Muscle of arm (tissue), 12 donors: ENCODE measurements around the gene HHAT. TPM values are rescaled to one million over a fixed set of nuclear protein-coding genes. Genes with fewer than 3 reads are reported as not detected.

Source experiments
- DNase-seq: peaks from one replicate; pipeline ENCODE4 v3.0.0-alpha.2; 2013
- polyA plus RNA-seq, 12 donors: library from polyadenylated mRNA; unstranded; fragments of 120-200 nt; gene quantifications; one replicate each; pipeline ENCODE4 v1.2.1, GENCODE V29; 2013; ENCODE audit not compliant: insufficient read length in 12 of 12

Gene HHAT
- polyA plus RNA-seq, 12 donors: 3.7 to 6.0 (median 5.2) TPM; not detected in 1

DNA sequence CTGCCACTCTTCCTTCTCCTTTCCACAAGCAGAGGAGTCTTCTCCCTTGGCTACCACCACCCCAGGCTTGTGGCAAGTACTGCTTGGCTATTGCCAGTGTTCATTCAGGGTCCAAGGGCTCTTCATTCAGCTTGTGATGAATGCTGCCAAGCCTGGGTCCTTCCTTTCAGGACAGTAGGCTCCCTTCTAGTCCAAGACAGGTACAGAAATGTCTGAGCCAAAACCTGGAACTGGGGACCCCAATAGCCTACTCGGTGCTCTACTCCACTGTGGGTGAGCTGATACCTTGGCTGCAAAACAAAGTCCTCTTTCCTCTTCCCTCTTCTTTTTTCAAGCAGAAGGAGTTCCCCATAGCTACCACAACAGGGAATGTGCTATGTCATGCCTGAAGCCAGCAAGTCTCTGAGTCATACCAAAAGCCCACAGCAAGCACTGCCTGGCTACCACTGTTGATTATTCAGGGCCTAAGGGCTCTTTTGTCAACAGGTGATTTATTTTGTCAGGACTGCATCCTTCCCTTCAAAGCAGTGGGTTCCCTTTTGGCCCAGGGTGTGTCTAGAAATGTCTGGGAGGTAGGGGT, 268.9 kb downstream of the HHAT start:
- no peak for DNase-seq

- DNase-seq: no peak
Measured at GRCh38 chr1:210598135-210598652, 269.5 kb downstream of the HHAT start.

- DNase-seq: no peak
Measured at GRCh38 chr1:210600421-210601159, 271.9 kb downstream of the HHAT start.

GRCh38 chr1:210603123-210603522, 274.4 kb downstream of the HHAT start:
- no peak for DNase-seq

DNA sequence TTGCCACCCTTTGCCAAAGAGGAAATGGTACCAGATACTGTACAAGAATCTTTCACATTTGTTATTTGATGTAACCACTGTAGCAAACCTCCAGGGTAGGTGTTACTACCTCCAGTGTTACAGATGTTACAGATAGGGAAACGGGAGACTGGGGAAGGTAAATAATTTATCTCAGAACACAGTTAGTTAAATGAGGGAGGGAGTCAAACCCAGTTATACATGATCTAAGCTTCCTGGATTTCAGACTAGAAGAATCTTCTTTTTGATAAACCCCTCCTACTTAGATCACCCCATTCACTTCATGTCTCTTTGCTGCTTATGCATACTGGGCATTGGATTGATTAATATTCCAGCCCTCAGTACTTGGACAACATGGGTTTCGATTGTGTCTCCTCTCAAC, 276.4 kb downstream of the HHAT start:
- no peak for DNase-seq

GRCh38 chr1:210607361-210607760, 278.7 kb downstream of the HHAT start:
- DNase-seq: no peak

DNA sequence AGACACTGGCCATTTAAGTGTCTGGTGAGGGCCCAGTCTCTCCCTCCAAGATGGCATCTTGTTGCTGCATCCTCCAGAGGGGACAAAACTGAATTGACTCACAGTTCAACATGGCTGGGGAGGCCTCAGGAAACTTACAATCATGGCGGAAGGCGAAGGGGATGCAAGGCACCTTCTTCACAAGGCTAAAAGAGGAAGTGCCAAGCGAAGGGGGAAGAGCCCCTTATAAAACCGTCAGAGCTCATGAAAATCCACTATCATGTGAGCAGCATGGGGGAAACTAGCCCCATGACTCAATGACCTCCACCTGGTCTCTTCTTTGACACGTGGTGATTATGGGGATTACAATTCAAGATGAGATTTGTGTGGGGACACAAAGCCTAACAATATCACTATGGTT, 280.1 kb downstream of the HHAT start:
- no peak for DNase-seq

- no peak for DNase-seq
Measured at GRCh38 chr1:210616356-210616755, 287.7 kb downstream of the HHAT start.

- DNase-seq: no peak
Measured at GRCh38 chr1:210617293-210617692, 288.6 kb downstream of the HHAT start.

GRCh38 chr1:210618369-210618768, 289.7 kb downstream of the HHAT start:
- DNase-seq: peak; percentile 35

GRCh38 chr1:210620867-210621488, 292.3 kb downstream of the HHAT start:
- no peak for DNase-seq

DNA sequence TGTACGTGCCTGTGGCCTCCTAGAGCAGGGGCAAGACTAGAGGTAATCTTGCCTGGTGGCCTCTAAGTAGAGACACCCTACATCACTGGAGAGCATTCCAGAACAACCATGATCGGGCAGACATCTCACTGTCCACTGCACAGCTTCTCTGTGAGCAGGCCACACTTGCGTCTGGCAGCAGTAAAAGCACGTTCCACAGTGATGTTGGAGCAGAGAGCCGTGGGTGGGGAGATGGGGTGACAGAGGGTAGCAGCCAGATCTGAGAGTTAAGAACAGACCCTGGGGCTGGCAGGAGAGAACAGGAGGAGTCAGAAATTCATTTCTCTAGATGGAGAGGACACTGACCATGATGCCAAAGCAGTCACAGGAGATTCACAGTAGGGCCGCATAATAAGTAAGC, 293.0 kb downstream of the HHAT start:
- DNase-seq: no peak

DNA sequence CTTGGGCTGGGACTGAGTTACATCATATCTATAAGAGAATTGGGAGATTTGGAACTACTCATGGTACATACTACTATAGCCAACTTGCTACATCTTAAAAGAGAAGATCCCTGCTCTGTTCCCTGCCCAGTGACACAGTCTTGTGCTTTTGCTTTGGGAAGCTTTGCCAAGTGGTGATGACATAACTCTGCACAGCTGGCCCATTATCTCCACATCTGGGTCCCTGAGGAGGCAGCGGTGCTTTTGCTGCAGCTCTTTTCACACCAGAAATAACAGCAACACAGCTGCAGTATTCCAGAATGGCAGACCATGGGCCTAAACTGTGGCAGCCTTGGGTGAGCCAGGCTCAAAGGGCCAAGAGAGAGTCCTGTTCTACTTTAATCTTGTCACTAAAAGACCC, 296.0 kb downstream of the HHAT start:
- DNase-seq: peak; percentile 80

- DNase-seq: no peak
Measured at GRCh38 chr1:210625715-210626114, 297.0 kb downstream of the HHAT start.

DNA sequence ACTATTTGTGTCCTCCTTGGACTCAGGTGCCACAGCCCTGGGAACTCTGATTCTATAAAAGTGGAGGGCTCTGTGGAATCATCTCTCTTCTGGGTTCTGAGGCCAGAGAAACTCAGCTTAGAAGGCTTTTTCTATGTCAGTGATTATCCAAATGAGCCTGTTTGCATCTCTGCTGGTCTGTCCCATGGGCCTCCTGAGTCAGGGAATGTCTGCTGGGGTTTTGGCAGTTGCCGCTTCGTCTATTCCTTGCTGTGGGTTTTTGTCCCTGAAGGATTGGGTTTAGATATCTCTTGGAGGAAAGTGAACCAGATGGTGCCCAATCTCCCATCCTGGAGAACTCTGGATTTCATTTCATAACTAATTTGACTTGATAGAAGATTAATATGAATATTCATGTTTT, 297.6 kb downstream of the HHAT start:
- DNase-seq: no peak

DNA sequence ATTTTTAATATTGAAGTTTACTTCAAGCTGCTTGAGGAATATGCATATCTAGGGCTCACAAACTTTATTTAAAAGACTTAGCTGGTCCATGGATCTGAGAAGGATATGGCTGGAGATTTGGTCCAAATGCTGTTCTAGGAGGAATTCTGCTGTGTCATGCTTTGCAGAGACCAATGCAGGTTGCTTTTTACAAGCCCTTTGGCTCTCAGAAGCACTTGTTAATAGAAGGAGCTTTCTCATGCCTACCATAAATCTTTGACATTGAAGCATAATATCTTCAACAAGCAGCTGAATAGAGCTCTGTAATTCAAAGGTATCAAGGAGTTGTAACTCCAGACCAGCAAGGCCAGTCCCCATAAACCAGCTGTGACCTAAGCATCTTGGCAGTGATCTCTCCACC, 299.1 kb downstream of the HHAT start:
- no peak for DNase-seq

DNA sequence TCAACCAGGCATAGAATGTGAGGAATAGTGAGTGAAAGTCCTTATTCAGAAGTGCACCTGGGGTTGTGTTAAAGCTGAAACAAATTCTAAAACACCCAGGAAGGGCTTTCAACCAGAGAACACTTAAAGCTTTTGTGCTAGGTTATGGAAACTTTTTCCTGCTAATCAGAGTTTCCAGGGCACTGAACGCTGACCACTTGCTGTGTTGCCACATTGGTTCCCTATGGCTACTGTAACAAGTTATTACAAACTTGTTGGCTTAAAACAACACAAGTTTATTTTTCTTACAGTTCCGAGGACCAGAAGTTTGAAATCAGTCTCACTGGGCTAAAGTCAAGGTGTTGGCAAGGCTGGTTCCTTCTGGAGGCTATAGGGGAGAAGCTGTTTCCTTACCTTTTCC, 300.6 kb downstream of the HHAT start:
- no peak for DNase-seq

- no peak for DNase-seq
Measured at GRCh38 chr1:210631399-210631798, 302.7 kb downstream of the HHAT start.

GRCh38 chr1:210633140-210633539, 304.4 kb downstream of the HHAT start:
- no peak for DNase-seq

GRCh38 chr1:210633636-210634035, 304.9 kb downstream of the HHAT start:
- DNase-seq: no peak

- no peak for DNase-seq
Measured at GRCh38 chr1:210635108-210635507, 306.4 kb downstream of the HHAT start.

DNA sequence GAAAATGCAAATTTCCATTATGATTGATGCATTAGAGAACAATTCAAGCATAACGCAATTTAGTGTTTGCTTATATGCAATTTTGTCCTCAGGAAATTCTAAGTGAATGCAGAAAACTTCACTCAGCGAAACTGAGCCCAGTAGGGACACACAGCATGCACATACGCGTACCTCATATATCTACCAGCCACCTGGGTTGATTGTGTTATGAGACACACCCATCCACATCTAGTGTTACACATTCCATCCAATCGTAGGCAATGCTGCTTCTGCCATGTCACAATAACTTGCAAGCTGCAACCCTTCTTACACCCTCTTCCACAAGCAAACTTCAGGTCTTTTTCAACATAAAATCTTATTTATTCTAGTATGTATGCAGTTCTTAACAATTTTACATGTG, 312.9 kb downstream of the HHAT start:
- DNase-seq: no peak

- no peak for DNase-seq
Measured at GRCh38 chr1:210645582-210646257, 317.0 kb downstream of the HHAT start.
